ENCODE results near the gene NOTCH3.

The NOTCH3 gene

GRCh38 chr19:15159251-15159650, 41.5 kb downstream of the NOTCH3 start:
- DNase-seq (ENCODE audit: low spot score) = no peak

- DNase-seq (ENCODE audit: low spot score) = no peak
Observed at GRCh38 chr19:15156391-15156790, 44.4 kb downstream of the NOTCH3 start.

- DNase-seq (ENCODE audit: low spot score) = no peak
Observed at GRCh38 chr19:15155296-15155695, 45.5 kb downstream of the NOTCH3 start.

- DNase-seq (ENCODE audit: low spot score) = peak; percentile 73
Observed at GRCh38 chr19:15154002-15154612, 46.7 kb downstream of the NOTCH3 start.

GRCh38 chr19:15149737-15150136, 51.1 kb downstream of the NOTCH3 start:
- no peak for DNase-seq (ENCODE audit: low spot score)

GRCh38 chr19:15147090-15147489, 53.7 kb downstream of the NOTCH3 start:
- no peak for DNase-seq (ENCODE audit: low spot score)

- no peak for DNase-seq (ENCODE audit: low spot score)
Observed at GRCh38 chr19:15144046-15144646, 56.6 kb downstream of the NOTCH3 start.

- no peak for DNase-seq (ENCODE audit: low spot score)
Observed at GRCh38 chr19:15142313-15142712, 58.5 kb downstream of the NOTCH3 start.

- DNase-seq (ENCODE audit: low spot score) = no peak
Observed at GRCh38 chr19:15141143-15141542, 59.7 kb downstream of the NOTCH3 start.

- no peak for DNase-seq (ENCODE audit: low spot score)
Observed at GRCh38 chr19:15138427-15138826, 62.4 kb downstream of the NOTCH3 start.

GRCh38 chr19:15137777-15138176, 63.0 kb downstream of the NOTCH3 start:
- DNase-seq (ENCODE audit: low spot score) = no peak

GRCh38 chr19:15136234-15136954, 64.4 kb downstream of the NOTCH3 start:
- DNase-seq (ENCODE audit: low spot score) = no peak

- DNase-seq (ENCODE audit: low spot score) = no peak
Observed at GRCh38 chr19:15129856-15130585, 70.8 kb downstream of the NOTCH3 start.

GRCh38 chr19:15128162-15128770, 72.5 kb downstream of the NOTCH3 start:
- DNase-seq (ENCODE audit: low spot score) = no peak

GRCh38 chr19:15126131-15126910, 74.5 kb downstream of the NOTCH3 start:
- DNase-seq (ENCODE audit: low spot score) = no peak

- peak; percentile 98 for DNase-seq (ENCODE audit: low spot score)
Observed at GRCh38 chr19:15125232-15126067, 75.3 kb downstream of the NOTCH3 start.

- DNase-seq (ENCODE audit: low spot score) = peak; percentile 82
Observed at GRCh38 chr19:15124572-15125231, 76.1 kb downstream of the NOTCH3 start.

- DNase-seq (ENCODE audit: low spot score) = no peak
Observed at GRCh38 chr19:15123900-15124299, 76.9 kb downstream of the NOTCH3 start.

- DNase-seq (ENCODE audit: low spot score) = no peak
Observed at GRCh38 chr19:15123031-15123890, 77.5 kb downstream of the NOTCH3 start.

All from iPS-NIHi11 (cell line).